H1 (cell line): ENCODE data around the gene BAZ2B. TPM values are rescaled to one million over a fixed set of nuclear protein-coding genes. Genes with fewer than 3 reads are reported as not detected.

ENCODE experiments used
- CTCF ChIA-PET: fragments of 300-600 bp; sonication (Branson Sonifier 250); formaldehyde crosslinking; loops from one replicate; lab custom pipeline; 2021; ENCODE audit not compliant: partially characterized antibody; lab: Charles Lee
- POLR2A ChIA-PET: fragments of 300-600 bp; sonication (Branson Sonifier 250); formaldehyde crosslinking; loops from one replicate; lab custom pipeline; 2021; ENCODE audit warnings: inconsistent platforms; ENCODE audit not compliant: partially characterized antibody; lab: Charles Lee
- DNase-seq, 2 experiments: peaks; one replicate each; pipeline versions ENCODE4 v3.0.0 to v3.0.0-alpha.2; 2010 to 2022; ENCODE audit warnings: low spot score in 2 of 2, low read depth in 1 of 2, mixed read lengths in 1 of 2
- FAIRE-seq: peaks from 2 replicates; lab custom pipeline; 2011; peaks lifted over from hg19 to GRCh38; lab: Jason Lieb, UNC
- H2AFZ ChIP-seq: 2 replicates; pipeline ENCODE4 v1.8.1; 2012; ENCODE audit warnings: low read length, inconsistent platforms
- H2AK5ac ChIP-seq: 2 replicates; pipeline ENCODE4 v1.6.1; 2013; ENCODE audit warnings: low read depth, low read length
- H2BK120ac ChIP-seq: replicated peaks from 2 replicates; pipeline ENCODE3; 2013; ENCODE audit warnings: low read depth, low read length, inconsistent platforms
- H2BK12ac ChIP-seq: 2 replicates; pipeline ENCODE4 v1.6.1; 2013; ENCODE audit warnings: low read depth, low read length
- H2BK15ac ChIP-seq: 2 replicates; pipeline ENCODE4 v1.6.1; 2013; ENCODE audit warnings: low read length
- H2BK20ac ChIP-seq: 2 replicates; pipeline ENCODE4 v1.6.1; 2013; ENCODE audit warnings: low read length
- H2BK5ac ChIP-seq: 2 replicates; pipeline ENCODE4 v1.6.1; 2013; ENCODE audit warnings: low read depth, low read length
- H3K14ac ChIP-seq: 2 replicates; pipeline ENCODE4 v1.6.1; 2013; ENCODE audit warnings: inconsistent platforms; ENCODE audit not compliant: insufficient read length
- H3K18ac ChIP-seq: 2 replicates; pipeline ENCODE4 v1.6.1; 2013; ENCODE audit warnings: low read length; ENCODE audit errors: extremely low read depth
- H3K23ac ChIP-seq: 2 replicates; pipeline ENCODE4 v1.6.1; 2013; ENCODE audit warnings: inconsistent platforms; ENCODE audit not compliant: insufficient read length
- H3K23me2 ChIP-seq: 2 replicates; pipeline ENCODE4 v1.6.1; 2013; ENCODE audit warnings: low read depth, low read length
- H3K27ac ChIP-seq: 2 replicates; pipeline ENCODE4 v1.6.1; 2011; ENCODE audit warnings: low read depth, low read length, inconsistent platforms
- H3K27me3 ChIP-seq, 4 experiments: replicated peaks in 1 of 4; 1 replicate in 1 of 4; 2 replicates in 3 of 4; pipeline versions ENCODE4 v1.6.1 to v1.8.1; 2011 to 2013; ENCODE audit warnings: low read length in 3 of 4, mild to moderate bottlenecking in 3 of 4, inconsistent platforms in 2 of 4, mixed read lengths in 2 of 4, moderate library complexity in 1 of 4; ENCODE audit not compliant: control insufficient read depth in 3 of 4, insufficient read depth in 3 of 4; ENCODE audit errors: extremely low read depth in 1 of 4
- H3K36me3 ChIP-seq, 4 experiments: 2 replicates each; pipeline versions ENCODE4 v1.6.1 to v1.8.1; 2011 to 2013; ENCODE audit warnings: mild to moderate bottlenecking in 4 of 4, low read length in 3 of 4, moderate library complexity in 2 of 4, control low read depth in 1 of 4, inconsistent platforms in 1 of 4; ENCODE audit not compliant: insufficient read depth in 4 of 4, control insufficient read depth in 2 of 4
- H3K4ac ChIP-seq: replicated peaks from 2 replicates; pipeline ENCODE3; 2013; ENCODE audit warnings: low read length, low read depth, mixed read lengths, inconsistent platforms; ENCODE audit not compliant: insufficient read length
- H3K4me1 ChIP-seq, 4 experiments: replicated peaks in 1 of 4; 1 replicate in 1 of 4; 2 replicates in 3 of 4; pipeline versions ENCODE4 v1.6.1 to v1.8.1; 2011 to 2013; ENCODE audit warnings: low read length in 3 of 4, inconsistent platforms in 2 of 4, mixed read lengths in 1 of 4; ENCODE audit not compliant: insufficient read depth in 4 of 4, control insufficient read depth in 3 of 4
- H3K4me2 ChIP-seq, 2 experiments: 2 replicates each; pipeline versions ENCODE4 v1.6.1 to v1.8.1; 2011 to 2013; ENCODE audit warnings: low read depth in 2 of 2, low read length in 2 of 2, control low read depth in 1 of 2, inconsistent platforms in 1 of 2, mild to moderate bottlenecking in 1 of 2; ENCODE audit not compliant: insufficient read depth in 1 of 2
- H3K4me3 ChIP-seq, 4 experiments: fragments of 200-600, 300-600 bp in 1 of 4; sonication (generic), shearing (Covaris generic), sonication (Bioruptor Twin) in 1 of 4; 2 replicates each; pipeline versions ENCODE4 v1.5.1 to v1.8.1; 2011 to 2016; ENCODE audit warnings: low read length in 4 of 4, low read depth in 3 of 4, control low read depth in 2 of 4, inconsistent platforms in 2 of 4, mild to moderate bottlenecking in 2 of 4, mixed read lengths in 1 of 4, moderate library complexity in 1 of 4; ENCODE audit not compliant: insufficient read depth in 2 of 4; ENCODE audit errors: extremely low read depth in 1 of 4
- H3K56ac ChIP-seq: replicated peaks from 2 replicates; pipeline ENCODE3; 2013; ENCODE audit warnings: low read depth, mild to moderate bottlenecking, mixed read lengths, low read length, inconsistent platforms; ENCODE audit not compliant: insufficient read length
- H3K79me1 ChIP-seq: 2 replicates; pipeline ENCODE4 v1.6.1; 2013; ENCODE audit warnings: low read depth, low read length, control low read depth
- H3K79me2 ChIP-seq, 2 experiments: 2 replicates each; pipeline versions ENCODE4 v1.6.1 to v1.8.1; 2012 to 2013; ENCODE audit warnings: low read length in 2 of 2, mild to moderate bottlenecking in 2 of 2, inconsistent platforms in 1 of 2; ENCODE audit not compliant: insufficient read depth in 2 of 2, control insufficient read depth in 1 of 2
- H3K9ac ChIP-seq, 4 experiments: replicated peaks in 1 of 4; 1 replicate in 1 of 4; 2 replicates in 3 of 4; pipeline versions ENCODE4 v1.6.1 to v1.8.1; 2011 to 2013; ENCODE audit warnings: low read depth in 3 of 4, low read length in 3 of 4, control low read depth in 2 of 4, mild to moderate bottlenecking in 2 of 4, moderate library complexity in 2 of 4, inconsistent platforms in 1 of 4; ENCODE audit errors: extremely low read depth in 1 of 4
- H3K9me3 ChIP-seq, 2 experiments: 2 replicates each; pipeline versions ENCODE4 v1.6.1 to v1.8.1; 2012 to 2013; ENCODE audit warnings: mild to moderate bottlenecking in 2 of 2, moderate library complexity in 2 of 2, control low read depth in 1 of 2, inconsistent platforms in 1 of 2, low read depth in 1 of 2, low read length in 1 of 2, mixed read lengths in 1 of 2; ENCODE audit not compliant: insufficient read depth in 2 of 2
- H4K20me1 ChIP-seq, 2 experiments: replicated peaks in 1 of 2; 2 replicates each; pipeline versions ENCODE3 to v1.8.1; 2011 to 2013; ENCODE audit warnings: inconsistent platforms in 2 of 2, low read length in 2 of 2, mild to moderate bottlenecking in 1 of 2; ENCODE audit not compliant: insufficient read depth in 2 of 2, control insufficient read depth in 1 of 2
- H4K5ac ChIP-seq: 2 replicates; pipeline ENCODE4 v1.6.1; 2013; ENCODE audit warnings: low read length, low read depth, mixed read lengths, inconsistent platforms; ENCODE audit not compliant: insufficient read length
- H4K8ac ChIP-seq: 2 replicates; pipeline ENCODE4 v1.8.0; 2013; ENCODE audit warnings: mild to moderate bottlenecking, moderate library complexity, low read length, inconsistent platforms; ENCODE audit not compliant: insufficient read depth; ENCODE audit errors: extremely low read depth
- H4K91ac ChIP-seq: replicated peaks from 2 replicates; pipeline ENCODE3; 2013; ENCODE audit warnings: low read length, mixed read lengths, inconsistent platforms; ENCODE audit not compliant: insufficient read length
- BACH1 ChIP-seq: IDR thresholded peaks from 2 replicates; pipeline ENCODE4 v1.6.1; 2012; ENCODE audit warnings: low read length, improper control_type of control experiment
- CTBP2 ChIP-seq: IDR thresholded peaks from 2 replicates; pipeline ENCODE4 v1.7.0; 2011; ENCODE audit warnings: borderline replicate concordance, mild to moderate bottlenecking, moderate library complexity, mixed read lengths, low read length; ENCODE audit not compliant: insufficient read depth, insufficient read length
- EP300 ChIP-seq, 2 experiments: IDR thresholded peaks; 1 replicate in 1 of 2; 2 replicates in 1 of 2; pipeline ENCODE4 v1.6.1; 2011 to 2012; ENCODE audit warnings: low read depth in 2 of 2, low read length in 2 of 2, mild to moderate bottlenecking in 2 of 2, borderline replicate concordance in 1 of 2, inconsistent platforms in 1 of 2, moderate library complexity in 1 of 2
- GABPA ChIP-seq: IDR thresholded peaks from 2 replicates; pipeline ENCODE4 v1.6.1; 2011; ENCODE audit warnings: mild to moderate bottlenecking, low read length, moderate library complexity, borderline replicate concordance; ENCODE audit not compliant: insufficient read depth
- JUN ChIP-seq: IDR thresholded peaks from 2 replicates; pipeline ENCODE4 v1.6.1; 2011; ENCODE audit warnings: low read depth, mild to moderate bottlenecking, improper control_type of control experiment, low read length
- KDM5A ChIP-seq: fragments of 200-600 bp; IDR thresholded peaks from 2 replicates; pipeline ENCODE4 v1.7.1; 2012; ENCODE audit warnings: mild to moderate bottlenecking, low read length, inconsistent platforms, mixed read lengths
- PHF8 ChIP-seq: fragments of 200-600 bp; sonication (generic); conservative IDR thresholded peaks from 2 replicates; pipeline ENCODE4 v1.7.1; 2012; ENCODE audit warnings: low read depth, mild to moderate bottlenecking, inconsistent platforms, low read length, moderate library complexity
- RNF2 ChIP-seq: fragments of 200-900, 300-1000 bp; sonication (generic); IDR thresholded peaks from 2 replicates; pipeline ENCODE4 v1.7.1; 2016; ENCODE audit warnings: borderline replicate concordance, low read depth, mild to moderate bottlenecking, antibody characterized with exemption, low read length; ENCODE audit not compliant: poor library complexity, severe bottlenecking; ENCODE audit errors: missing control alignments
- RXRA ChIP-seq: IDR thresholded peaks from 2 replicates; pipeline ENCODE4 v1.6.1; 2011; ENCODE audit warnings: low read depth, mild to moderate bottlenecking, low read length, moderate library complexity; ENCODE audit not compliant: insufficient read depth
- SIN3A ChIP-seq, 2 experiments: IDR thresholded peaks in 1 of 2; conservative IDR thresholded peaks in 1 of 2; 2 replicates each; pipeline ENCODE4 v1.6.1; 2011 to 2012; ENCODE audit warnings: low read length in 2 of 2, improper control_type of control experiment in 1 of 2, low read depth in 1 of 2, mild to moderate bottlenecking in 1 of 2
- WGBS, 2 experiments: shearing (Covaris generic) in 1 of 2; methylation state at CpG; one replicate each; pipeline versions ENCODE4 v1.1.6 to v1.1.7; 2013 to 2015; ENCODE audit warnings: low lambda C conversion rate in 2 of 2, mixed read lengths in 2 of 2, inconsistent platforms in 1 of 2, low coverage in 1 of 2, missing lambda C conversion rate in 1 of 2; ENCODE audit not compliant: insufficient replicate concordance in 2 of 2, insufficient coverage in 1 of 2, insufficient read length in 1 of 2; ENCODE audit errors: extremely low coverage in 1 of 2, missing lambda C conversion rate in 1 of 2; 5-methylcytosine and 5-hydroxymethylcytosine counted together
- polyA plus RNA-seq, 7 experiments: library from polyadenylated mRNA; depleted of rRNA in 3 of 7; stranded (reverse) in 5 of 7; unstranded in 2 of 7; fragments of >200 nt in 5 of 7; fragments of 200-250 nt in 2 of 7; gene quantifications; 1 replicate in 5 of 7; 2 replicates in 1 of 7; 4 replicates in 1 of 7; pipeline versions ENCODE4 v1.2.1 to v1.2.3, GENCODE V29; 2011 to 2013; ENCODE audit warnings: missing spikeins in 2 of 7, mixed read lengths in 2 of 7
- total RNA-seq: library from RNA; stranded (reverse); fragmentation: NEBNext Ultra II Directional; extraction: Animal tissue kit (Norgen Biotek cat#: 25700); gene quantifications from 2 replicates; pipeline ENCODE4 v1.2.1, GENCODE V29; 2021

BAZ2B gene
- total and polyA plus RNA-seq, 2 of the 8 experiments (the other 6 are each of a cell fraction or from before 2014, with no cell fraction given), result 15.2 to 46.3 TPM

DNA sequence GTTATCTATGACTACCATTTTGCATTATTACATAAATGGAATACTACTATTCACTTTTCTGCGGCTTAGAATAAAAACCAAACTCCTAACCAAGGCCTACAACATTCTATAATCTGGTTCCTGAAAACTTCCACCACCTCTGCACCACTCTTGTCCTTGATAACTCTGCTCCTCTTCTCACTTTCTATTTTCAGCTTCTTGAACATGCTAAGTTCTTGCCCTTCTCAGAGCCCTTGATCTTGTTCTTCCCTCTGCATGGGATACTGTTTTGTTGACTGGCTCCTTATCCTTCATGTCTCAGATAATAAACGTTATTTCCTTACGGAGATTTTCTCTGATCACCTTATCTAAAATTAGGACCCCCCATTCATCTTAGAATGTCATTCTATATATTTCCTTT, 264.4 kb downstream of the BAZ2B start:
- no peak overlapping the region for H4K8ac ChIP-seq
- no peaks in the 10 kb centered on the region for H4K20me1 ChIP-seq
- H3K14ac ChIP-seq, result no peak overlapping the region
- H3K79me1 ChIP-seq, result no peaks in the 10 kb centered on the region
- H3K36me3 ChIP-seq, result peaks cover 3 to 25% (median 11%) of the 10 kb centered on the region in 4 experiments; a peak in 7 of 8 replicates
- no peak overlapping the region for H2AFZ ChIP-seq
- H3K4me3 ChIP-seq, result no peak overlapping the region
- no peak overlapping the region for H2BK12ac ChIP-seq
- no peak overlapping the region for H3K23ac ChIP-seq
- no peak overlapping the region for H4K5ac ChIP-seq
- H4K91ac ChIP-seq, result no peak overlapping the region
- TF ChIP-seq PHF8 (no peak), CTBP2 (no peak), SIN3A (conservative IDR thresholded peaks at IDR 0.05 in 1 of 2, IDR thresholded peaks at IDR 0.05 in 1 of 2; ENCODE audit: low read depth in 1 of 2, low read length in 2 of 2) (no peak), EP300 (IDR thresholded peaks at IDR 0.05; ENCODE audit: borderline replicate concordance in 1 of 2, low read depth in 2 of 2, low read length in 2 of 2) (no peak), RXRA (no peak), RNF2 (no peak), JUN (no peak), KDM5A (no peak), BACH1 (no peak), GABPA (no peak)
- no peak for DNase-seq
- no peak overlapping the region for H2BK120ac ChIP-seq
- H3K27ac ChIP-seq, result no peak overlapping the region
- no peaks in the 10 kb centered on the region for H3K27me3 ChIP-seq
- no peak overlapping the region for H3K18ac ChIP-seq
- no peak overlapping the region for H3K56ac ChIP-seq
- H2BK5ac ChIP-seq, result no peak overlapping the region
- POLR2A ChIA-PET, result no interaction called here
- no peak overlapping the region for H3K9ac ChIP-seq
- no peak overlapping the region for H2AK5ac ChIP-seq
- H3K9me3 ChIP-seq, result no peaks in the 10 kb centered on the region
- no peak overlapping the region for H3K4ac ChIP-seq
- H2BK20ac ChIP-seq, result no peak overlapping the region
- no peaks in the 10 kb centered on the region for H3K79me2 ChIP-seq
- H2BK15ac ChIP-seq, result no peak overlapping the region
- H3K4me2 ChIP-seq, result no peak overlapping the region
- CTCF ChIA-PET, result no interaction called here
- FAIRE-seq, result no peak
- WGBS, 2 experiments, result 86% methylated on average over 3 of the region's 3 CpGs; no CpG with 5 or more reads in 1 of the 2 experiments
- H3K4me1 ChIP-seq, result no peaks in the 10 kb centered on the region
- H3K23me2 ChIP-seq, result no peaks in the 10 kb centered on the region
